Vagina (tissue), 2 donors: Measurements from ENCODE around the gene NOP53.

Experiments
- POLR2A ChIP-seq, 2 donors: fragments of 450-650 bp; IDR thresholded peaks; one replicate each; pipeline ENCODE4 v1.6.1; 2017; ENCODE audit warnings: antibody characterized with exemption in 2 of 2, mild to moderate bottlenecking in 2 of 2, moderate library complexity in 2 of 2
- POLR2AphosphoS5 ChIP-seq, 2 donors: sonication (generic); formaldehyde crosslinking; IDR thresholded peaks; one replicate each; pipeline ENCODE4 v1.9.0; 2017; ENCODE audit warnings: antibody characterized with exemption in 2 of 2, mild to moderate bottlenecking in 2 of 2, low read depth in 1 of 2; ENCODE audit not compliant: insufficient read depth in 1 of 2
- TF ChIP-seq, protein P1 (sequence below), 3 experiments: fragments of 450-650 bp in 2 of 3; fragments of 200-600 bp in 1 of 3; sonication (generic) in 1 of 3; IDR thresholded peaks; one replicate each; pipeline ENCODE4 v1.5.1; 2017 to 2019; ENCODE audit warnings: antibody characterized with exemption in 3 of 3, mild to moderate bottlenecking in 2 of 3, moderate library complexity in 2 of 3

DNA sequence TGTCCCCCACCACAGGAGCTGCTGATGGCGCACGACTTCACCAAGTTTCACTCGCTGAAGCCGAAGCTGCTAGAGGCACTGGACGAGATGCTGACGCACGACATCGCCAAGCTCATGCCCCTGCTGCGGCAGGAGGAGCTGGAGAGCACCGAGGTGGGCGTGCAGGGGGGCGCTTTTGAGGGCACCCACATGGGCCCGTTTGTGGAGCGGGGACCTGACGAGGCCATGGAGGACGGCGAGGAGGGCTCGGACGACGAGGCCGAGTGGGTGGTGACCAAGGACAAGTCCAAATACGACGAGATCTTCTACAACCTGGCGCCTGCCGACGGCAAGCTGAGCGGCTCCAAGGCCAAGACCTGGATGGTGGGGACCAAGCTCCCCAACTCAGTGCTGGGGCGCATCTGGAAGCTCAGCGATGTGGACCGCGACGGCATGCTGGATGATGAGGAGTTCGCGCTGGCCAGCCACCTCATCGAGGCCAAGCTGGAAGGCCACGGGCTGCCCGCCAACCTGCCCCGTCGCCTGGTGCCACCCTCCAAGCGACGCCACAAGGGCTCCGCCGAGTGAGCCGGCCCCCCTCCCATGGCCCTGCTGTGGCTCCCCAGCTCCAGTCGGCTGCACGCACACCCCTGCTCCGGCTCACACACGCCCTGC lies 4.4 kb upstream of the NOP53 start:
- TF ChIP-seq, protein P1, sequence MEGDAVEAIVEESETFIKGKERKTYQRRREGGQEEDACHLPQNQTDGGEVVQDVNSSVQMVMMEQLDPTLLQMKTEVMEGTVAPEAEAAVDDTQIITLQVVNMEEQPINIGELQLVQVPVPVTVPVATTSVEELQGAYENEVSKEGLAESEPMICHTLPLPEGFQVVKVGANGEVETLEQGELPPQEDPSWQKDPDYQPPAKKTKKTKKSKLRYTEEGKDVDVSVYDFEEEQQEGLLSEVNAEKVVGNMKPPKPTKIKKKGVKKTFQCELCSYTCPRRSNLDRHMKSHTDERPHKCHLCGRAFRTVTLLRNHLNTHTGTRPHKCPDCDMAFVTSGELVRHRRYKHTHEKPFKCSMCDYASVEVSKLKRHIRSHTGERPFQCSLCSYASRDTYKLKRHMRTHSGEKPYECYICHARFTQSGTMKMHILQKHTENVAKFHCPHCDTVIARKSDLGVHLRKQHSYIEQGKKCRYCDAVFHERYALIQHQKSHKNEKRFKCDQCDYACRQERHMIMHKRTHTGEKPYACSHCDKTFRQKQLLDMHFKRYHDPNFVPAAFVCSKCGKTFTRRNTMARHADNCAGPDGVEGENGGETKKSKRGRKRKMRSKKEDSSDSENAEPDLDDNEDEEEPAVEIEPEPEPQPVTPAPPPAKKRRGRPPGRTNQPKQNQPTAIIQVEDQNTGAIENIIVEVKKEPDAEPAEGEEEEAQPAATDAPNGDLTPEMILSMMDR (IDR thresholded peaks at IDR 0.05): no peak
- TF ChIP-seq POLR2AphosphoS5 (IDR thresholded peaks at IDR 0.05; ENCODE audit: insufficient read depth in 1 of 2, low read depth in 1 of 2): no peak
- TF ChIP-seq POLR2A (IDR thresholded peaks at IDR 0.05): no peak
